Parathyroid adenoma (tissue), 2 donors: ENCODE data around the gene PXDN.

ENCODE experiments used
- H2AFZ ChIP-seq: fragments of 300-600 bp; sonication (generic); one replicate; pipeline ENCODE4 v1.7.0; 2017; ENCODE audit warnings: antibody characterized with exemption, mild to moderate bottlenecking
- H3K27ac ChIP-seq: fragments of 300-600 bp; sonication (generic); one replicate; pipeline ENCODE4 v1.7.0; 2017
- H3K27me3 ChIP-seq: fragments of 300-600 bp; sonication (generic); one replicate; pipeline ENCODE4 v1.7.0; 2017; ENCODE audit warnings: low read length; ENCODE audit not compliant: control insufficient read depth, insufficient read depth
- H3K36me3 ChIP-seq: fragments of 300-600 bp; sonication (generic); one replicate; pipeline ENCODE4 v1.7.0; 2017; ENCODE audit warnings: low read length; ENCODE audit not compliant: control insufficient read depth, insufficient read depth
- H3K4me1 ChIP-seq: fragments of 300-600 bp; sonication (generic); one replicate; pipeline ENCODE4 v1.7.0; 2017; ENCODE audit warnings: control low read depth
- H3K4me2 ChIP-seq: fragments of 300-600 bp; sonication (generic); one replicate; pipeline ENCODE4 v1.7.0; 2017; ENCODE audit warnings: low read length
- H3K4me3 ChIP-seq: fragments of 300-600 bp; sonication (generic); one replicate; pipeline ENCODE4 v1.7.0; 2017; ENCODE audit warnings: low read depth, low read length
- H3K79me2 ChIP-seq: fragments of 300-600 bp; sonication (generic); one replicate; pipeline ENCODE4 v1.7.0; 2017; ENCODE audit warnings: control low read depth
- H3K9ac ChIP-seq: fragments of 300-600 bp; sonication (generic); one replicate; pipeline ENCODE4 v1.7.0; 2017; ENCODE audit warnings: mild to moderate bottlenecking
- H3K9me3 ChIP-seq: fragments of 300-600 bp; sonication (generic); one replicate; pipeline ENCODE4 v1.7.0; 2017; ENCODE audit warnings: low read length; ENCODE audit not compliant: control insufficient read depth
- TF ChIP-seq, protein P1 (sequence below): fragments of 300-600 bp; sonication (generic); IDR thresholded peaks from one replicate; pipeline ENCODE4 v1.7.0; 2017; ENCODE audit warnings: antibody characterized with exemption, mild to moderate bottlenecking
- donor health status: primary hyperparathyroidism.

PXDN gene

DNA sequence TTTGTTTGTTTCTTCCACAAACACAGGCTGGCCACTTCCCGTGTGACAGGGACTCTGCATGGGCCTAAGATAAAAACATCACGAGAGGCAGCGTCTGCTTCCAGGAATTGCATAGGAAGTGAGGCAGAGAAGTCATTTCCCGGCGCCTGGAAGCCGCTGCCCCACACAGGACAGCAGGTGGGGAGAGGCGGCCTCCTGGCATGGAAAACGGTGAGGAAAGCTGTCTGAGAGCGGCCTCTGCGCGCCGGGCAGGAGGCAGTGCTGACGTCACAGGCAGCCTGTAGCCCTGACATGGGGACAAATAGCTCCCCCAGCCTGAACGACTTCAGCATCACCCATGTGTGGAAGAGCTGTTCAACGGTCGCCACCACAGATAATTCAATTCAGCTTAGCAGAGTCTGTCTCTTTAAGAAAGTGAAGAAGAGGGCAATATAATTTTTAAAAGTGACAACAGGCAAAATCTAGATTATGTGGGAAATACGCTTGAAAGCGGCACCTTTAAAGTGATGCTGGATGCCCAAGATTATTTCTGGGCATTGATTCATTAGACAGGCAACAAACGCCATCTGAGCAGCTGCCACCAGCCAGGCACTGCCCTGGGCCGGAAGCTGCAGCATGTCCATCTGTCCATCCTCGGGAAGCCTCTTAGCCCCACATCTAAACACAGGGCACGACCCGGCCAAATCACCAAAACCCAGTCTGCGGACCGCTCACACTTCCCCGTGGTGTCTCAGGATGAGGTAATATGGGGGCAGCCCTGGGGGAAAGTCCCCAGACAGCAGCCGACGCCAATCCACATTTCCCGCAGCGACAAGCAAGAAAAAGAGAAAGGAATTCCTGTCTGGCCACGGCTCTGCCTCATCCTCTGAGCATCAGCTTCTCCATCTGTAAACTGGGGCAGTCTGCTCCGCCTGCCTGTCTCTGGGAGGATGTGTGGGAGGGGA lies 138.9 kb downstream of the PXDN start:
- H3K79me2 ChIP-seq = no peaks in the 10 kb centered on the region
- TF ChIP-seq, protein P1, sequence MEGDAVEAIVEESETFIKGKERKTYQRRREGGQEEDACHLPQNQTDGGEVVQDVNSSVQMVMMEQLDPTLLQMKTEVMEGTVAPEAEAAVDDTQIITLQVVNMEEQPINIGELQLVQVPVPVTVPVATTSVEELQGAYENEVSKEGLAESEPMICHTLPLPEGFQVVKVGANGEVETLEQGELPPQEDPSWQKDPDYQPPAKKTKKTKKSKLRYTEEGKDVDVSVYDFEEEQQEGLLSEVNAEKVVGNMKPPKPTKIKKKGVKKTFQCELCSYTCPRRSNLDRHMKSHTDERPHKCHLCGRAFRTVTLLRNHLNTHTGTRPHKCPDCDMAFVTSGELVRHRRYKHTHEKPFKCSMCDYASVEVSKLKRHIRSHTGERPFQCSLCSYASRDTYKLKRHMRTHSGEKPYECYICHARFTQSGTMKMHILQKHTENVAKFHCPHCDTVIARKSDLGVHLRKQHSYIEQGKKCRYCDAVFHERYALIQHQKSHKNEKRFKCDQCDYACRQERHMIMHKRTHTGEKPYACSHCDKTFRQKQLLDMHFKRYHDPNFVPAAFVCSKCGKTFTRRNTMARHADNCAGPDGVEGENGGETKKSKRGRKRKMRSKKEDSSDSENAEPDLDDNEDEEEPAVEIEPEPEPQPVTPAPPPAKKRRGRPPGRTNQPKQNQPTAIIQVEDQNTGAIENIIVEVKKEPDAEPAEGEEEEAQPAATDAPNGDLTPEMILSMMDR = no peak
- H3K9me3 ChIP-seq = no peaks in the 10 kb centered on the region
- no peaks in the 10 kb centered on the region for H3K36me3 ChIP-seq
- no peak overlapping the region for H2AFZ ChIP-seq
- no peak overlapping the region for H3K4me2 ChIP-seq
- no peak overlapping the region for H3K4me3 ChIP-seq
- no peak overlapping the region for H3K9ac ChIP-seq
- H3K27ac ChIP-seq = peak overlapping the region; percentile 33
- no peaks in the 10 kb centered on the region for H3K4me1 ChIP-seq
- H3K27me3 ChIP-seq = no peaks in the 10 kb centered on the region

DNA sequence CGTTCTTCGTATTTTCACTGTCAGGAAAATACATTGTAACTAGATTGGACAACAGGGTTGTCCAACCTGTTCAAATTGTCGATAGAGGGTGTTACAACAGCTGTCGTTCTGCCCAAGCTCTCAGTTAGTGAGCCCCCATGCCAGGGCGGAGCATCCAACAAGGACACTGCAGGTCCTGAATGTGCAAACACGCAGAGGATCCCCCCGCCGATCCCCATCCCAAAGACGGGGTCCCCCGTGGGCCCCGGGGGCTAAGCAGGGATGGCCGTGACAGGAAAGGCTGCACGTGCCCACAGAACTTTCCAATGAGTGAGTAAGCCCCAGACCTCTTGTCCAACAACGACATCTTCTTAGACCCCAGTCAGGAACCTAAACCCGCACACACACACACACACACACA lies 140.8 kb downstream of the PXDN start:
- Histone ChIP-seq H2AFZ (no peak overlapping the region), H3K36me3 (no peaks in the 10 kb centered on the region), H3K27me3 (no peaks in the 10 kb centered on the region), H3K27ac (no peak overlapping the region), H3K4me1 (no peaks in the 10 kb centered on the region), H3K4me3 (no peak overlapping the region), H3K9ac (no peak overlapping the region), H3K9me3 (no peaks in the 10 kb centered on the region), H3K79me2 (no peaks in the 10 kb centered on the region), H3K4me2 (no peak overlapping the region)
- TF ChIP-seq, protein P1 = no peak

DNA sequence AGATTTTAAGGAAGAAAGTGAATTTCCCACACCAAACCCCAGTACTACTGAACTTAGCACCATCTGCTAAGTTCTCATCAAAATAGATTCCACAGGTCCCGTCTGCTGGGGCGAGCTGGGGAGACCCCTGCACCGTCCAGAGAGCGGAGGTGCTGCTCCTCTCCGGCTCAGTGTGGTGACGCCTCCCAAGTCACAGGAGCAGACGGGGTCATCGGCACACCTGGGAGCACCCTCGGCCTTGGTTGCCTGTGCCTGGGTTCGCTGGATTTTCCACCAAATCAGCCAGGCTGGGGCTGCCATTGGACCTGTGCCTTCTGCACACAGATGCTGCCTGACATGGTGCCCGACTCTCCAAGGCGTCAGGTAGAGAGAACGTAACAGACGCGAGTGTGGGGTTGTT lies 141.3 kb downstream of the PXDN start:
- H3K27ac ChIP-seq = no peak overlapping the region
- H3K9ac ChIP-seq = no peak overlapping the region
- no peaks in the 10 kb centered on the region for H3K9me3 ChIP-seq
- no peak overlapping the region for H3K4me2 ChIP-seq
- H3K27me3 ChIP-seq = no peaks in the 10 kb centered on the region
- TF ChIP-seq, protein P1 = no peak
- no peaks in the 10 kb centered on the region for H3K79me2 ChIP-seq
- H2AFZ ChIP-seq = no peak overlapping the region
- no peaks in the 10 kb centered on the region for H3K36me3 ChIP-seq
- no peaks in the 10 kb centered on the region for H3K4me1 ChIP-seq
- no peak overlapping the region for H3K4me3 ChIP-seq

DNA sequence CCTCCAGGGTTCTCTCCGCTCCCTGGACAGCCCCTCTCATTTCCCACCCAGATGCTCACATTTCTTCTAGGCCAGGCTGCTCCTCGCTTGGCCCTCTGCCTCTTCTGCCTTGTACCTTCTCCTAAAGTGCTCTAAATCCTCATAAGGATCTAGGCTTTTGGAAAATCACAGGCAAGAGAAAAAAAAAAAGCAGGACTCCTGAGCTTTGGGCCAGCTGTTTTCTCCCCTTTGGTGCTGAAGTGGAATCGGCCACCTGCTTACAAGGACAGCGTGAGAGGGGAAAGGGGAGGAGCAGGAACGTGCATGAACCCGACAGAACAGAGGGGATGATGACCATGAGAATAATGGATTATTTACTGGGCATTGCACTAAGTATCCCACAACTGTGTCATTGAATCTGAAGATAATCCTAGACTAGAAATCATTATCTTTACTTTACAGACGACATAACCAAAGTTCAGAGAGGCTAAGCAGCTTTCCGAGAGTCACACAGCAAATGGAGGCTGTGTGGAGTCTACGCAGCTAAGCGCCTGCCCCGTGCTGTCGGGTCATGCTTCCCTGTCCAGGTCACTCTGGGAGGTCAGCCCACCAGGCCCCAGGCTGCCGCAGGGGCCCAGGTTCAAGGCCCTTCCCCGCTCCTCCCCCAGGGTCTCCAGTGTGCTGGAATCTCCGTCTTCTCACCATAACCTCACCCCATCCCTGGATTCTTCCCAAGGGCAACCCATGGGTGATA lies 141.9 kb downstream of the PXDN start:
- Histone ChIP-seq H3K36me3 (no peaks in the 10 kb centered on the region), H3K27ac (no peak overlapping the region), H3K4me3 (no peak overlapping the region), H3K9ac (no peak overlapping the region), H3K27me3 (no peaks in the 10 kb centered on the region), H3K4me1 (no peaks in the 10 kb centered on the region), H3K4me2 (no peak overlapping the region), H2AFZ (no peak overlapping the region), H3K9me3 (no peaks in the 10 kb centered on the region), H3K79me2 (no peaks in the 10 kb centered on the region)
- TF ChIP-seq, protein P1 = no peak
